Gastroesophageal sphincter (tissue), 4 donors: ENCODE data around the gene TBPL2. TPM values are rescaled to one million over a fixed set of nuclear protein-coding genes. Genes with fewer than 3 reads are reported as not detected.
"Not testable (repeated sequence)": the region's sequence is repeated elsewhere in the genome, so short reads cannot be mapped to it uniquely, and the experiment has no call there.

Experiments used
- ATAC-seq: fragments of 150-250 bp; one replicate; pipeline ENCODE4 v1.9.1; 2016; ENCODE audit warnings: mild to moderate bottlenecking, moderate library complexity
- H3K27ac ChIP-seq, 4 donors: fragments of 200-600 bp; sonication (generic) in 3 of 4; 1 replicate in 3 of 4; 2 replicates in 1 of 4; pipeline ENCODE4 v1.5.1; 2016 to 2019
- H3K27me3 ChIP-seq: fragments of 200-600 bp; sonication (generic); one replicate; pipeline ENCODE4 v1.5.1; 2019
- H3K36me3 ChIP-seq, 2 donors: fragments of 200-600 bp; sonication (generic); one replicate each; pipeline ENCODE4 v1.5.1; 2019; ENCODE audit warnings: control low read depth in 1 of 2
- H3K4me1 ChIP-seq, 3 donors: fragments of 200-600 bp; sonication (generic); 1 replicate in 2 of 3; 2 replicates in 1 of 3; pipeline ENCODE4 v1.5.1; 2016 to 2019; ENCODE audit warnings: control low read depth in 2 of 3
- H3K4me3 ChIP-seq, 2 donors: fragments of 200-600 bp; sonication (generic); one replicate each; pipeline ENCODE4 v1.5.1; 2019; ENCODE audit warnings: mild to moderate bottlenecking in 1 of 2, moderate library complexity in 1 of 2
- H3K9me3 ChIP-seq, 3 donors: fragments of 200-600 bp; sonication (generic); one replicate each; pipeline ENCODE4 v1.5.1; 2017 to 2019; ENCODE audit warnings: control low read depth in 2 of 3
- CTCF ChIP-seq, 4 experiments: fragments of 200-600 bp in 2 of 4; fragments of 450-650 bp in 2 of 4; sonication (generic) in 1 of 4; IDR thresholded peaks; one replicate each; pipeline ENCODE4 v1.5.1; 2017 to 2019; ENCODE audit warnings: antibody characterized with exemption in 4 of 4, mild to moderate bottlenecking in 2 of 4, moderate library complexity in 2 of 4
- EP300 ChIP-seq: sonication (generic); formaldehyde crosslinking; IDR thresholded peaks from one replicate; pipeline ENCODE4 v1.6.1; 2017; ENCODE audit warnings: antibody characterized with exemption, mild to moderate bottlenecking
- POLR2A ChIP-seq, 2 donors: fragments of 450-650 bp; IDR thresholded peaks; one replicate each; pipeline ENCODE4 v1.6.1; 2017; ENCODE audit warnings: antibody characterized with exemption in 2 of 2, mild to moderate bottlenecking in 2 of 2, moderate library complexity in 1 of 2
- POLR2AphosphoS5 ChIP-seq: sonication (generic); formaldehyde crosslinking; IDR thresholded peaks from one replicate; pipeline ENCODE4 v1.6.1; 2017; ENCODE audit warnings: antibody characterized with exemption
- WGBS, 2 donors: methylation state at CpG; one replicate each; pipeline ENCODE4 v1.1.5; 2018; ENCODE audit warnings: low coverage in 1 of 2; 5-methylcytosine and 5-hydroxymethylcytosine counted together
- total RNA-seq, 4 donors: library from RNA; depleted of rRNA; stranded (reverse); fragments of >200 nt; gene quantifications; one replicate each; pipeline ENCODE4 v1.1.0, GENCODE V29; 2016

The TBPL2 gene
- total RNA-seq, 4 donors from 2014 or later, result not detected

- Histone ChIP-seq H3K36me3 (no peaks in the 10 kb centered on the region), H3K4me3 (no peak overlapping the region), H3K9me3 (no peaks in the 10 kb centered on the region), H3K27me3 (no peaks in the 10 kb centered on the region), H3K27ac (no peak overlapping the region), H3K4me1 (no peaks in the 10 kb centered on the region)
- WGBS, 2 donors, result 78% methylated on average over 4 of the region's 4 CpGs
- no peak for ATAC-seq
- TF ChIP-seq POLR2AphosphoS5 (no peak), CTCF (IDR thresholded peaks at IDR 0.05) (no peak), POLR2A (IDR thresholded peaks at IDR 0.05) (no peak), EP300 (no peak)
Measured at GRCh38 chr14:55426891-55427290, 13.5 kb downstream of the TBPL2 start.

GRCh38 chr14:55425091-55425490 lies 15.3 kb downstream of the TBPL2 start:
- Histone ChIP-seq H3K4me1 (no peaks in the 10 kb centered on the region), H3K27ac (no peak overlapping the region), H3K9me3 (no peaks in the 10 kb centered on the region), H3K27me3 (no peaks in the 10 kb centered on the region), H3K4me3 (no peak overlapping the region), H3K36me3 (no peaks in the 10 kb centered on the region)
- no peak for TF ChIP-seq POLR2AphosphoS5
- TF ChIP-seq EP300, result no peak
- no peak for TF ChIP-seq POLR2A (IDR thresholded peaks at IDR 0.05)
- no peak for TF ChIP-seq CTCF (IDR thresholded peaks at IDR 0.05)
- no peak for ATAC-seq
- WGBS, 2 donors, result 75 to 89% methylated on average over 1 of the region's 1 CpG

- Histone ChIP-seq H3K9me3 (no peaks in the 10 kb centered on the region), H3K4me1 (no peaks in the 10 kb centered on the region), H3K27me3 (no peaks in the 10 kb centered on the region), H3K4me3 (no peak overlapping the region), H3K27ac (no peak overlapping the region), H3K36me3 (no peaks in the 10 kb centered on the region)
- ATAC-seq, result no peak
- TF ChIP-seq EP300 (no peak), POLR2A (IDR thresholded peaks at IDR 0.05) (no peak), POLR2AphosphoS5 (no peak), CTCF (IDR thresholded peaks at IDR 0.05) (no peak)
- WGBS, 2 donors, result 15 to 17% methylated on average over 2 of the region's 2 CpGs
Measured at GRCh38 chr14:55423969-55424368, 16.4 kb downstream of the TBPL2 start.

- H3K27ac ChIP-seq, H3K4me1 ChIP-seq, ATAC-seq, H3K36me3 ChIP-seq, H3K4me3 ChIP-seq, H3K27me3 ChIP-seq, H3K9me3 ChIP-seq: not testable (repeated sequence)
- 79 to 100% methylated on average over 1 to 9 of the region's 11 CpGs for WGBS, 2 donors
Measured at GRCh38 chr14:55422338-55422737, 18.1 kb downstream of the TBPL2 start.

- H3K27ac ChIP-seq, result no peak overlapping the region
- H3K4me3 ChIP-seq, result no peak overlapping the region
- H3K4me1 ChIP-seq, result no peaks in the 10 kb centered on the region
- H3K27me3 ChIP-seq, result peaks cover 14% of the 10 kb centered on the region
- H3K9me3 ChIP-seq, result no peaks in the 10 kb centered on the region
- no peak for ATAC-seq
- 70 to 90% methylated on average over 1 of the region's 1 CpG for WGBS, 2 donors
- no peaks in the 10 kb centered on the region for H3K36me3 ChIP-seq
- TF ChIP-seq POLR2AphosphoS5, result no peak
- no peak for TF ChIP-seq CTCF (IDR thresholded peaks at IDR 0.05)
- no peak for TF ChIP-seq EP300
- TF ChIP-seq POLR2A (IDR thresholded peaks at IDR 0.05), result no peak
Measured at GRCh38 chr14:55419663-55420062, 20.8 kb downstream of the TBPL2 start.
